Endothelial cell of umbilical vein (primary cell): ENCODE data around the gene MUC5AC.
"Not testable (repeated sequence)": the region's sequence is repeated elsewhere in the genome, so short reads cannot be mapped to it uniquely, and the experiment has no call there.

Experiments used
- CTCF ChIP-seq, 2 donors: IDR thresholded peaks; 1 replicate in 1 of 2; 2 replicates in 1 of 2; pipeline ENCODE4 v1.5.1; 2011; ENCODE audit warnings: low read length in 2 of 2, mild to moderate bottlenecking in 2 of 2, moderate library complexity in 2 of 2, control low read depth in 1 of 2, inconsistent platforms in 1 of 2, low read depth in 1 of 2; ENCODE audit not compliant: insufficient read depth in 1 of 2; ENCODE audit errors: extremely low read depth in 1 of 2
- EZH2 ChIP-seq: IDR thresholded peaks from 2 replicates; pipeline ENCODE4 v1.6.1; 2012; ENCODE audit warnings: borderline replicate concordance, low read depth, mild to moderate bottlenecking, moderate library complexity, low read length, inconsistent platforms; ENCODE audit not compliant: severe bottlenecking
- FOS ChIP-seq: IDR thresholded peaks from 2 replicates; pipeline ENCODE4 v1.6.1; 2011; ENCODE audit warnings: mild to moderate bottlenecking, low read length, moderate library complexity, borderline replicate concordance; ENCODE audit not compliant: insufficient read depth
- JUN ChIP-seq: IDR thresholded peaks from 2 replicates; pipeline ENCODE4 v1.6.1; 2011; ENCODE audit warnings: borderline replicate concordance, low read depth; ENCODE audit not compliant: insufficient read length, insufficient read depth
- MAX ChIP-seq: IDR thresholded peaks from 2 replicates; pipeline ENCODE4 v1.6.1; 2011; ENCODE audit not compliant: insufficient read depth, insufficient read length
- MYC ChIP-seq: IDR thresholded peaks from one replicate; pipeline ENCODE4 v1.6.1; 2011; ENCODE audit warnings: mild to moderate bottlenecking, low read depth, low read length
- POLR2A ChIP-seq: IDR thresholded peaks from 2 replicates; pipeline ENCODE4 v1.6.1; 2012; ENCODE audit warnings: low read depth, mild to moderate bottlenecking, control low read depth, low read length
- POLR2AphosphoS5 ChIP-seq: IDR thresholded peaks from 2 replicates; pipeline ENCODE4 v1.6.1; 2012; ENCODE audit warnings: low read depth, mild to moderate bottlenecking, control low read depth, low read length, moderate library complexity; ENCODE audit not compliant: insufficient read depth

GRCh38 chr11:1184139-1184538 is 26.4 kb downstream of the MUC5AC start:
- TF ChIP-seq JUN; MYC; CTCF (IDR thresholded peaks at IDR 0.05; ENCODE audit: extremely low read depth in 1 of 2, insufficient read depth in 1 of 2, low read depth in 1 of 2, low read length in 2 of 2); FOS; POLR2A; MAX; EZH2; POLR2AphosphoS5: not testable (repeated sequence)
